Measurements from ENCODE around the gene IDUA. TPM values are rescaled to one million over a fixed set of nuclear protein-coding genes. Genes with fewer than 3 reads are reported as not detected.
"Not testable (repeated sequence)": the region's sequence is repeated elsewhere in the genome, so short reads cannot be mapped to it uniquely, and the experiment has no call there.

IDUA gene
- total RNA-seq, 1 experiment from 2014 or later, result 46.6 TPM

GRCh38 chr4:1052231-1052671 lies 65.4 kb downstream of the IDUA start:
- intact Hi-C loops (cut with micrococcal nuclease; ENCODE audit: unreplicated experiment), result no loop called here
- no TSS peak for BruUV-seq (replicated peaks)
- H3K36me3 ChIP-seq (ENCODE audit: low read depth), result no peaks in the 10 kb centered on the region
- H3K27me3 ChIP-seq (ENCODE audit: insufficient read depth, low read depth), result peaks cover 64% of the 10 kb centered on the region
- H4K20me1 ChIP-seq (ENCODE audit: insufficient read depth), result no peaks in the 10 kb centered on the region
- no peaks in the 10 kb centered on the region for H3K9me3 ChIP-seq (ENCODE audit: insufficient read depth, low read depth)
- no peaks in the 10 kb centered on the region for H3K79me2 ChIP-seq (ENCODE audit: low read depth)
- H3K9me2 ChIP-seq (ENCODE audit: insufficient read depth), result no peaks in the 10 kb centered on the region
- H3F3A ChIP-seq (ENCODE audit: insufficient read depth, low read depth), result no peaks in the 10 kb centered on the region
- H3K27ac ChIP-seq, result no peak overlapping the region
- ChIA-PET CTCF (no interaction called here), POLR2A (ENCODE audit: unreplicated experiment) (no interaction called here)
- no peak for DNase-seq
- no peak overlapping the region for H3K4me2 ChIP-seq
- 0 out of 2 replicates have a peak, but pooled peaks cover 8% of the 10 kb centered on the region for H3K4me1 ChIP-seq (replicated peaks; ENCODE audit: insufficient read depth)
- no peak overlapping the region for H2AFZ ChIP-seq
- H3K4me3 ChIP-seq, result no peak overlapping the region
- TF ChIP-seq EZH2 (IDR thresholded peaks at IDR 0.05; ENCODE audit: low read depth) (no peak), CTCF (conservative IDR thresholded peaks at IDR 0.05) (no peak)

GRCh38 chr4:1053080-1053661 lies 66.3 kb downstream of the IDUA start:
- Histone ChIP-seq H3K4me3 (peak overlapping the region; percentile 7; the same call in 1 of the 2 replicates), H2AFZ (no peak overlapping the region), H3K4me2 (peak overlapping the region; percentile 51), H3F3A (ENCODE audit: insufficient read depth, low read depth) (no peaks in the 10 kb centered on the region), H3K4me1 (replicated peaks; ENCODE audit: insufficient read depth) (0 out of 2 replicates have a peak, but pooled peaks cover 8% of the 10 kb centered on the region), H3K27ac (no peak overlapping the region), H3K27me3 (ENCODE audit: insufficient read depth, low read depth) (peaks cover 68% of the 10 kb centered on the region), H4K20me1 (ENCODE audit: insufficient read depth) (no peaks in the 10 kb centered on the region), H3K9me2 (ENCODE audit: insufficient read depth) (no peaks in the 10 kb centered on the region), H3K9me3 (ENCODE audit: insufficient read depth, low read depth) (no peaks in the 10 kb centered on the region), H3K36me3 (ENCODE audit: low read depth) (no peaks in the 10 kb centered on the region), H3K79me2 (ENCODE audit: low read depth) (no peaks in the 10 kb centered on the region)
- intact Hi-C loops (cut with micrococcal nuclease; ENCODE audit: unreplicated experiment), result no loop called here
- ChIA-PET CTCF (no interaction called here), POLR2A (ENCODE audit: unreplicated experiment) (no interaction called here)
- TF ChIP-seq EZH2 (IDR thresholded peaks at IDR 0.05; ENCODE audit: low read depth), result no peak
- TF ChIP-seq CTCF (conservative IDR thresholded peaks at IDR 0.05), result no peak
- BruUV-seq (replicated peaks), result no TSS peak
- no peak for DNase-seq

GRCh38 chr4:1053891-1054290 lies 67.0 kb downstream of the IDUA start:
- H3K9me2 ChIP-seq (ENCODE audit: insufficient read depth); H3K9me3 ChIP-seq (ENCODE audit: insufficient read depth, low read depth); BruUV-seq (replicated peaks); DNase-seq; H3K4me3 ChIP-seq; H2AFZ ChIP-seq; intact Hi-C loops (cut with micrococcal nuclease; ENCODE audit: unreplicated experiment); CTCF ChIA-PET; H3K79me2 ChIP-seq (ENCODE audit: low read depth); H3K27ac ChIP-seq; H3K4me2 ChIP-seq; H3K4me1 ChIP-seq (replicated peaks; ENCODE audit: insufficient read depth); H3F3A ChIP-seq (ENCODE audit: insufficient read depth, low read depth); H3K36me3 ChIP-seq (ENCODE audit: low read depth); H4K20me1 ChIP-seq (ENCODE audit: insufficient read depth): not testable (repeated sequence)
- peaks cover 76% of the 10 kb centered on the region for H3K27me3 ChIP-seq (ENCODE audit: insufficient read depth, low read depth)
- POLR2A ChIA-PET (ENCODE audit: unreplicated experiment), result interaction anchor here (1.3 kb wide), 1 partner anchor 25 kb away, joined by 5 read pairs; no protein-coding TSS in a partner anchor

Other genes with a start within 250 kb of the IDUA start
- gene CPLX1, start 160.9 kb upstream of the IDUA start, total RNA-seq (2021), result 2.2 and 3.9 TPM in 2 replicates
- gene GAK, start 54.7 kb upstream of the IDUA start, total RNA-seq (2021), result 114 and 138 TPM in 2 replicates
- gene TMEM175, start 54.6 kb upstream of the IDUA start, total RNA-seq (2021), result 13.5 and 20.2 TPM in 2 replicates
- gene DGKQ, start 13.5 kb upstream of the IDUA start, total RNA-seq (2021), result 11.5 and 16.9 TPM in 2 replicates
- gene SLC26A1, start 6.4 kb downstream of the IDUA start, total RNA-seq (2021), result 0.53 and 1.3 TPM in 2 replicates
- gene FGFRL1, start 24.6 kb downstream of the IDUA start, total RNA-seq (2021), result 59.5 and 61.6 TPM in 2 replicates
- gene RNF212, start 126.5 kb downstream of the IDUA start, total RNA-seq (2021), result 4.2 and 6.6 TPM in 2 replicates
- 2.0 and 3.4 TPM in 2 replicates for gene SPON2, start 185.5 kb downstream of the IDUA start, total RNA-seq (2021)